GM23248 (cell line): ENCODE measurements around the gene CSNK1A1.

Source experiments
- EZH2 ChIP-seq: fragments of 200-600 bp; sonication (generic); IDR thresholded peaks from 2 replicates; pipeline ENCODE4 v1.6.1; 2018; ENCODE audit warnings: antibody characterized with exemption, mild to moderate bottlenecking; ENCODE audit not compliant: insufficient read depth, poor library complexity, severe bottlenecking
- EZH2phosphoT487 ChIP-seq: fragments of 200-600 bp; sonication (generic); IDR thresholded peaks from 2 replicates; pipeline ENCODE4 v1.6.1; 2018; ENCODE audit warnings: antibody characterized with exemption, moderate library complexity, mild to moderate bottlenecking, low read depth; ENCODE audit not compliant: insufficient read depth

DNA sequence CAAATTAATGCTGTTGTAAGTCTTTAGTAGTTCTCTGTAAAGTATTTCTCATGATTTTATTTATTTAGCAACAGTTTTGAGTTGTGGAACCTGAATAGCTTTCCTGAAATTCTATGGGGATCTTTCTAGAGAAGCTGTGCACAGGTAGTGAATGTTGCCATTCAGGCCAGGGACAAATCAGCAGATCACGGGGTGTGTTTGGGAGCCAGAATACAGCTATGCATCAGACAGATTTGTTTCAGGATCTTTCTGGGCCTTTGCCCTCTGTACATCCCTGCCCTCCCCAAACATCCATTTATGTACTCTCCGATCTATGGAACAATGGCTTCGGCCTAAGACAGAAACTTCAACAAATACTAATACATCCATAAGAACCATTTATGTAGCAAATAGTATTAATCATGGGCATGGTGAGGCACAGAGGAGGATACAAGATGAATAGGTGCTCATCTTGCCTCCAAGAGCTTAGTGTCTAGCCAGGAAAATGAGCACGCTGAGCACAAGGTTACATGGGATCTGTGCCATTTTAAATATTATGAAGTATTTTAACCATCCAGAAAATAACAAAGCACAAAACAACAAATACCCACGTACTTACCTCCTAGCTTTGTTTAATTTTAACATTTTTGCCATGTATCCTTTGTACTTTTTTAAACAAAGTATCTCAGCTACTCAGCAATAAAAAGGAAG lies 43.1 kb upstream of the CSNK1A1 start:
- TF ChIP-seq EZH2 (no peak), EZH2phosphoT487 (no peak)
